B cell (primary cell): ENCODE data around the gene ERGIC1. TPM values are rescaled to one million over a fixed set of nuclear protein-coding genes. Genes with fewer than 3 reads are reported as not detected.
A peak's percentile ranks its signal among the peaks of the same experiment; 100 is the strongest.

Source experiments
- ATAC-seq: fragments of 200-7000 bp; cut with Tn5 transposase; one replicate; pipeline ENCODE4 v1.10.0; 2021; ENCODE audit warnings: low read depth, mild to moderate bottlenecking, moderate number of reproducible peaks, moderate library complexity
- CTCF ChIA-PET: fragments of 350-600 bp; sonication (Branson Sonifier 250); formaldehyde crosslinking; loops from one replicate; lab custom pipeline; 2021; ENCODE audit warnings: antibody characterized with exemption, inconsistent platforms; lab: Charles Lee
- POLR2A ChIA-PET: fragments of 350-600 bp; sonication (Branson Sonifier 250); formaldehyde crosslinking; loops from one replicate; lab custom pipeline; 2021; ENCODE audit warnings: antibody characterized with exemption; lab: Charles Lee
- DNase-seq: peaks from one replicate; pipeline ENCODE4 v3.0.0; 2013
- H2AFZ ChIP-seq: 2 replicates; pipeline ENCODE4 v1.6.1; 2012; ENCODE audit warnings: mild to moderate bottlenecking, low read depth, low read length; ENCODE audit not compliant: insufficient read depth, poor library complexity, severe bottlenecking
- H3K27ac ChIP-seq, 2 donors: 1 replicate in 1 of 2; 2 replicates in 1 of 2; pipeline ENCODE4 v1.5.1; 2012 to 2013; ENCODE audit warnings: low read length in 2 of 2, mild to moderate bottlenecking in 2 of 2, moderate library complexity in 1 of 2
- H3K27me3 ChIP-seq, 4 experiments: fragments of 200-600 bp in 1 of 4; sonication (generic) in 1 of 4; replicated peaks in 1 of 4; 1 replicate in 2 of 4; 2 replicates in 2 of 4; pipeline versions ENCODE4 v1.6.1 to v1.7.0; 2013 to 2016; ENCODE audit warnings: low read length in 3 of 4, mild to moderate bottlenecking in 2 of 4, mixed read lengths in 1 of 4, moderate library complexity in 1 of 4; ENCODE audit not compliant: insufficient read depth in 4 of 4, control insufficient read depth in 3 of 4; ENCODE audit errors: control extremely low read depth in 1 of 4
- H3K36me3 ChIP-seq, 2 experiments: replicated peaks in 1 of 2; 1 replicate in 1 of 2; 2 replicates in 1 of 2; pipeline versions ENCODE4 v1.6.1 to v1.7.1; 2013; ENCODE audit warnings: low read length in 1 of 2; ENCODE audit not compliant: insufficient read depth in 2 of 2, control insufficient read depth in 1 of 2; ENCODE audit errors: control extremely low read depth in 1 of 2, extremely low read depth in 1 of 2
- H3K4me1 ChIP-seq, 2 donors: fragments of 200-600 bp in 1 of 2; sonication (generic) in 1 of 2; 1 replicate in 1 of 2; 2 replicates in 1 of 2; pipeline versions ENCODE4 v1.5.1 to v1.6.1; 2013 to 2017; ENCODE audit warnings: low read length in 2 of 2; ENCODE audit not compliant: control insufficient read depth in 2 of 2, insufficient read depth in 2 of 2
- H3K4me2 ChIP-seq: replicated peaks from 2 replicates; pipeline ENCODE3; 2012; ENCODE audit warnings: mild to moderate bottlenecking, low read depth, low read length; ENCODE audit not compliant: poor library complexity, severe bottlenecking
- H3K4me3 ChIP-seq, 5 experiments: fragments of 200-600 bp in 1 of 5; sonication (generic) in 1 of 5; 1 replicate in 3 of 5; 2 replicates in 2 of 5; pipeline versions ENCODE4 v1.5.1 to v1.7.0; 2011 to 2016; ENCODE audit warnings: low read length in 4 of 5, mild to moderate bottlenecking in 4 of 5, low read depth in 2 of 5, control low read depth in 1 of 5, moderate library complexity in 1 of 5; ENCODE audit not compliant: insufficient read depth in 1 of 5; ENCODE audit errors: control extremely low read depth in 1 of 5, extremely low read depth in 1 of 5
- H3K79me2 ChIP-seq: fragments of 200-600 bp; sonication (generic); one replicate; pipeline ENCODE4 v1.6.0; 2016; ENCODE audit warnings: low read length; ENCODE audit not compliant: control insufficient read depth, insufficient read depth
- H3K9ac ChIP-seq: fragments of 200-600 bp; sonication (generic); 2 replicates; pipeline ENCODE4 v1.6.1; 2017; ENCODE audit warnings: mild to moderate bottlenecking, low read length, moderate library complexity
- H3K9me3 ChIP-seq, 3 donors: one replicate each; pipeline versions ENCODE4 v1.6.1 to v1.7.1; 2013; ENCODE audit warnings: low read length in 2 of 3; ENCODE audit not compliant: control insufficient read depth in 2 of 3, insufficient read depth in 1 of 3; ENCODE audit errors: control extremely low read depth in 1 of 3
- H4K20me1 ChIP-seq: 2 replicates; pipeline ENCODE4 v1.6.0; 2012; ENCODE audit warnings: mild to moderate bottlenecking, low read length; ENCODE audit not compliant: insufficient read depth, control insufficient read depth, poor library complexity, severe bottlenecking
- H3K27ac Mint-ChIP-seq: one replicate; pipeline ENCODE4 v1.8.0; 2021; ENCODE audit warnings: mixed read lengths
- H3K27me3 Mint-ChIP-seq: one replicate; pipeline ENCODE4 v1.8.0; 2021; ENCODE audit warnings: mixed read lengths
- H3K4me1 Mint-ChIP-seq: one replicate; pipeline ENCODE4 v1.8.0; 2021; ENCODE audit warnings: mixed read lengths
- H3K4me3 Mint-ChIP-seq: one replicate; pipeline ENCODE4 v1.8.0; 2021; ENCODE audit warnings: mixed read lengths
- H3K9me3 Mint-ChIP-seq: one replicate; pipeline ENCODE4 v1.8.0; 2022; ENCODE audit warnings: mixed read lengths; ENCODE audit not compliant: insufficient read depth
- EZH2 ChIP-seq: IDR thresholded peaks from 2 replicates; pipeline ENCODE4 v1.6.1; 2012; ENCODE audit warnings: borderline replicate concordance, low read depth, mild to moderate bottlenecking, moderate library complexity, low read length; ENCODE audit not compliant: insufficient read depth, poor library complexity, severe bottlenecking
- WGBS: methylation state at CpG from one replicate; pipeline ENCODE4 v1.1.5; 2013; ENCODE audit warnings: missing lambda C conversion rate; ENCODE audit not compliant: insufficient coverage; 5-methylcytosine and 5-hydroxymethylcytosine counted together
- intact Hi-C: fragments of 100-400 bp; cut with micrococcal nuclease; formaldehyde crosslinking; loops from one replicate; pipeline ENCODE4 v1.10.0; 2022
- polyA plus RNA-seq: library from polyadenylated mRNA; depleted of rRNA; stranded (reverse); fragments of >200 nt; gene quantifications from 2 replicates; pipeline ENCODE4 v1.2.3, GENCODE V29; 2012
- total RNA-seq, 2 donors: library from RNA; stranded (reverse); fragments of 120-200 nt in 1 of 2; gene quantifications; 1 replicate in 1 of 2; 2 replicates in 1 of 2; pipeline versions ENCODE4 v1.2.3 to v1.2.4, GENCODE V29; 2013 to 2022
- TF ChIP-seq, protein P1 (sequence below): fragments of 200-600 bp; IDR thresholded peaks from one replicate; pipeline ENCODE4 v1.8.0; 2022; ENCODE audit warnings: antibody characterized with exemption, mild to moderate bottlenecking

Gene ERGIC1
- total and polyA plus RNA-seq, 2 donors (not counting 1 experiment from before 2014, with no cell fraction given) = 86.3 to 140 TPM

DNA sequence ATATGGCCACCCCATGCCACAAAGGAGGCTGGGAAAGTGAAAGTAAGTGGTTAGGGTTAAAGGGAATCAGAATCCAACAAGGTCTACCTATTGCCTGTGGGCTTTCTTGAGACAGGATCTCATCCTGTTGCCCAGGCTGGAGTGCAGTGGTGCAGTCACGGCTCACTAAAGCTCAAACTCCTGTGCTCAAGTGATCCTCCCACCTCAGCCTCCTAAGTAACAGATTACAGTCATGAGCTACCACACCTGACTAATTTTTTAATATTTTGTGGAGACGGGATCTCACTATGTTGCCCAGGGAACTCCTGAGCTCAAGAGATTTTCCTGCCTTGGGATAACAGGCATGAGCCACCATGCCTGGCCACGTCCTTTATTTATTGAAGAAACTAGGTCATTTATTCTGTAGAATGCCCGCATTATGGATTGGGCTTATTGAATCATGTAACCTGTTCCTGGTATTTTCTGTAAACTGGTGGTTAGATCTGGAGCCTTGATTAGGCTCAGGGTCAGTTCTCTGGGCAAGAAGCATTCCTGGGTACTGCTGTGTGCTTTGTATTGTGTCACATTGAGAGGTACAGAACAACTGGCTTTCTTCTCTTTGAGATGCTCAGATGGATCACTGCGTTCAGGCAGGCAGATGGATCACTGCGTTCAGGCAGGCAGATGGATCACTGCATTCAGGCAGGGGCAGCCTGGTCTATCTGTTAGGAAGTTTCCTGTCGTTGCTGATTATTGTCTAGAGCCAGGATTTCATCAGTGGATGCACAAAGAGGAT is 41.6 kb downstream of the ERGIC1 start:
- CTCF ChIA-PET = interaction anchor here (0.5 to 2.3 kb wide), 4 partner anchors 97 to 161 kb away, joined by 3 to 7 read pairs (median 4); partner anchors contain the start of gene DUSP1
- Histone ChIP-seq H2AFZ (no peak overlapping the region), H3K27ac (peak overlapping the region in 1 of 2 donors; percentile 34), H3K4me1 (peaks cover 39 to 41% of the 10 kb centered on the region in 2 donors), H3K36me3 (peaks cover 1 to 14% of the 10 kb centered on the region in 2 experiments), H3K4me2 (peak overlapping the region; percentile 1), H3K9me3 (peaks cover 0 to 2% (median 0%) of the 10 kb centered on the region in 3 donors), H3K27me3 (no peaks in the 10 kb centered on the region), H3K9ac (no peak overlapping the region), H4K20me1 (peaks cover 74% of the 10 kb centered on the region), H3K79me2 (peaks cover 99% of the 10 kb centered on the region), H3K4me3 (no peak overlapping the region)
- H3K27me3 Mint-ChIP-seq = no peaks in the 10 kb centered on the region
- H3K4me3 Mint-ChIP-seq = no peak overlapping the region
- intact Hi-C loops = no loop called here
- ATAC-seq (no peak), DNase-seq (no peak)
- no peaks in the 10 kb centered on the region for H3K9me3 Mint-ChIP-seq
- WGBS = 82% methylated on average over 6 of the region's 7 CpGs
- POLR2A ChIA-PET = no interaction called here
- peaks cover 44% of the 10 kb centered on the region for H3K4me1 Mint-ChIP-seq
- TF ChIP-seq EZH2 = no peak
- TF ChIP-seq, protein P1, sequence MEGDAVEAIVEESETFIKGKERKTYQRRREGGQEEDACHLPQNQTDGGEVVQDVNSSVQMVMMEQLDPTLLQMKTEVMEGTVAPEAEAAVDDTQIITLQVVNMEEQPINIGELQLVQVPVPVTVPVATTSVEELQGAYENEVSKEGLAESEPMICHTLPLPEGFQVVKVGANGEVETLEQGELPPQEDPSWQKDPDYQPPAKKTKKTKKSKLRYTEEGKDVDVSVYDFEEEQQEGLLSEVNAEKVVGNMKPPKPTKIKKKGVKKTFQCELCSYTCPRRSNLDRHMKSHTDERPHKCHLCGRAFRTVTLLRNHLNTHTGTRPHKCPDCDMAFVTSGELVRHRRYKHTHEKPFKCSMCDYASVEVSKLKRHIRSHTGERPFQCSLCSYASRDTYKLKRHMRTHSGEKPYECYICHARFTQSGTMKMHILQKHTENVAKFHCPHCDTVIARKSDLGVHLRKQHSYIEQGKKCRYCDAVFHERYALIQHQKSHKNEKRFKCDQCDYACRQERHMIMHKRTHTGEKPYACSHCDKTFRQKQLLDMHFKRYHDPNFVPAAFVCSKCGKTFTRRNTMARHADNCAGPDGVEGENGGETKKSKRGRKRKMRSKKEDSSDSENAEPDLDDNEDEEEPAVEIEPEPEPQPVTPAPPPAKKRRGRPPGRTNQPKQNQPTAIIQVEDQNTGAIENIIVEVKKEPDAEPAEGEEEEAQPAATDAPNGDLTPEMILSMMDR = no peak
- H3K27ac Mint-ChIP-seq = peak overlapping the region; percentile 47

DNA sequence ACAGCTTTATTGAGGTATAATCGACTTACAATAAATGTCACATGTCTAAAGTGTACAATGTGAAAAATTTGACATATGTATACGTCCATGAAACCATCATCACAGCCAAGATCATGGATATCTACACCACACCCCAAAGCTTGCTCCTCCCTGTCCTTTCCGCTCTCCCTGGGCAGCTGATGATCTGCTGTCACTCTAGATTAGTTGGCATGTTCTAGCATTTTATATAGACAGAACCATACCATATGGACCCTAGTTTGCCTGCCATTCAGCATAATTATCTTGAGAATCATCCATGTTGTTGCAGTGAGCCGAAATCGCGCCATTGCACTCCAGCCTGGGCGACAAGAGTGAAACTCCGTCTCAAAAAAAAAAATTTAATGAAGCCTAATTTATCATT is 42.5 kb downstream of the ERGIC1 start:
- Histone ChIP-seq H4K20me1 (peaks cover 68% of the 10 kb centered on the region), H3K4me2 (no peak overlapping the region), H3K4me3 (no peak overlapping the region), H3K9ac (no peak overlapping the region), H3K9me3 (peaks cover 0 to 2% (median 0%) of the 10 kb centered on the region in 3 donors), H3K27ac (no peak overlapping the region), H3K79me2 (peaks cover 99% of the 10 kb centered on the region), H3K4me1 (peaks cover 32 to 33% of the 10 kb centered on the region in 2 donors), H3K27me3 (no peaks in the 10 kb centered on the region), H2AFZ (no peak overlapping the region), H3K36me3 (peaks cover 1 to 8% of the 10 kb centered on the region in 2 experiments)
- WGBS = 92% methylated on average over 2 of the region's 8 CpGs
- ATAC-seq (no peak), DNase-seq (no peak)
- Mint-ChIP-seq H3K27ac (no peak overlapping the region), H3K27me3 (no peaks in the 10 kb centered on the region), H3K4me1 (peaks cover 48% of the 10 kb centered on the region), H3K4me3 (no peak overlapping the region), H3K9me3 (no peaks in the 10 kb centered on the region)
- intact Hi-C loops = no loop called here
- ChIA-PET POLR2A (no interaction called here), CTCF (interaction anchor here (0.5 to 1.8 kb wide), 4 partner anchors 9 to 241 kb away, joined by 3 to 6 read pairs (median 3); partner anchors contain the start of gene DUSP1)
- TF ChIP-seq EZH2 = no peak
- TF ChIP-seq, protein P1 = no peak
